ELR (cell line): ENCODE data around the gene NDUFB7.
"Not testable (repeated sequence)": the region's sequence is repeated elsewhere in the genome, so short reads cannot be mapped to it uniquely, and the experiment has no call there.

Experiments used
- DNase-seq: peaks from one replicate; pipeline ENCODE4 v3.0.0-alpha.2; 2015; ENCODE audit warnings: low read depth

The NDUFB7 gene

DNA sequence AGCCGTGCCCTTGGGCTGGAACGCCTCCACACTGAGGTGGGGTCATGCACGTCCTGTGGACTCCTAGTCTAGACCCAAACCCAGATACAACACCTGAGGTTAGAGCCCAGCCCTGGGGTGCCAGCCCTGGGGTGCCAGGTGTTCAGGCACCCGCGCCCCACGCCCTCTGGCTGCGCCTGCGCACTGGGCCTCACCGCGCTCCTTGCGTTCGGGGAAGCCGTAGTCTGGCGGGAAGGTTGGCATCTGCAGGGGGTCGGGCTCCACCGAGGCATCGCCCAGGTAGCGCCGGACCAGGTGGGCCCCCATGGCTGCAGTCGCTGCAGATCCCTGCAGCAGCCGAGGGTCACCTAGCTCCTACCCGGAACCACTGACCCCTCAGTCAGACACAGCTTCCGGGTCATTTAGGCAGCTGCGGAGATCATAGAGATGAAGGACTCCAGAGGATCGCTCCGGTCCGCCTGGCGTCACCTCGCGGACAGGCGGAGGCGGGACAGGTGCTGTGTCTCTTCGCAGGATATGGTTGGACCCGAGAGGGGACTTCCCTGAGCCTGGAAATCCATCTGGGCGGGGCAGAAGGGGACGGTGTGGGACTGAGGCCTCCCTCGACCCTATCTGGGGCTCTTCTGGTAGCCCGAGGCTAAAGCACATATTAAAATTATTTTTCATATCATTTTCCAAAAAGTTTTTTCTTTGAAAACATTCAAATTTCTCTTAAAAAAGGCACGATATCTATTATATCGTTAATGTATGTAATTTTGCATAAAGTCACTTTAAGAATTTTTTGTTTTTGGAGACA, at the start of gene NDUFB7:
Gene NDUFB7 (minus strand): TSS at position 372 of the 796 bp plus-strand sequence. CDS start 66 bp downstream, at position 306.
- peak; percentile 97 for DNase-seq

DNA sequence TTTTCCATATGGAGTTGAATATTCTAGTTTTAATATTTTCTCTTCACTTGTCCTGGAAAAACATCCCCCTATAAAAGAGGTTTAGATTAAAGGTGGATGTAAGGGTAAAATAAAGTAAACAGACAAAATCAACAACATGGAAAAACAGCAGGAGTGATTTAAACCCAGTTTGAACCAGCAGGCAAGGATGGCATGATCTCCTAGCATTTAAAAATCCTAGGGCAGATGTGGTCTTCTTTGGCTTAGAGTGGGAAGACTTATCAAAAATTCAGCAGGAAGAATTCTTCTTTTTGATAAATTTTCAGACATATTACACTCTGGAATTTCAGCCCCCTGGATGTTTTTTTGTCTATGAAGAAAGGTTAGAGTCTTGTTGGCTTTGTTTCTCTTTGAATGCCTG, 47.5 kb upstream of the NDUFB7 start:
- no peak for DNase-seq

DNA sequence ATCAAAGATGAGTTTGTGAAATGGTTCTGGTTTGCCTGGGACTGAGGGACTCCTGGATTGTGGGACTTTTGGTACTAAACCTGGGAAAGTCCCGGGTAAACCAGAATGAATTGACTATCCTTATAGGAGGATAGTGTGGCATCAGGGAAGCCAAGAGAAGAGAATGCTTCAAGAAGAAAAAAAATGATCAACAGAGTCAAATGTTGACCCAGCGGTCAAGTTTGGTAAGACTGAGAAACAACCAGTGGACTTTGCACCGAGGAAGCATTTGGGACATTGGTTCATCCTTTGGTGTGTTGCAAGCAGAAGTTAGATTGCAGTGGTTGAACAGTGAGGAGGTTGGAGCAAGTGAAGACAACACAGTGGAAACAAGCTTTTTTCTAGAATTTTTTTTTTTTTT, 44.5 kb upstream of the NDUFB7 start:
- no peak for DNase-seq

DNA sequence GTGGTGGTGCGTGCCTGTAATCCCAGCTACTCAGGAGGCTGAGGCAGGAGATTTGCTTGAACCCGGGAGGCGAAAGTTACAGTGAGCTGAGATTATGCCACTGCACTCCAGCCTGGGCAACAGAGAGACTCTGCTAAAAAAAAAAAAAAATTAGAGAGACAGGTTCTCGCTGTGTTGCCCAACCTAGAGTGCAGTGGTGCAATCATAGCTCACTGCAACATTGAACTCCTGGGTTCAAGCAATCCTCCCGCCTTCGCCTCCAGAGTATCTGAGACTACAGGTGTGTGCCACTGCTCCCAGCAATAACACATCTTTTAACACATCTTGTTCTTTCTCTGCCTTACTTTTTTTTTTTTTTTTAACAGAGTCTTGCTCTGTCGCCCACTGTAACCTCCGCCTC, 43.8 kb upstream of the NDUFB7 start:
- DNase-seq: no peak

DNA sequence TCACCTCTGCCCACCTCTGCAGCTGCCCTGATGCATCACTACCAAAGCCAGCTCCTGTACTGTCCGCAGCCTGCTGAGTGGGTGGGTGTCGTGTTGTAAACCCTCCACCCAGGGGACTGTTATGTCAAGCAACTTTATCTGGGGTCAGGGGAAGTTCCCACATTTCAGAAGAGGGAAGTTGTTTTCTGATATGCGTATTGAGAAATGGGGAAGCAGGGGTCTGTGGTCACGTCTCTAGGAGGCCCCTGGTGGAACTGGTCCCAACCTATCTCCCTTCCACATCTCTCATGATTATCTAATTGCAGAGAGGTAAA, 42.2 kb upstream of the NDUFB7 start:
- DNase-seq: no peak

DNA sequence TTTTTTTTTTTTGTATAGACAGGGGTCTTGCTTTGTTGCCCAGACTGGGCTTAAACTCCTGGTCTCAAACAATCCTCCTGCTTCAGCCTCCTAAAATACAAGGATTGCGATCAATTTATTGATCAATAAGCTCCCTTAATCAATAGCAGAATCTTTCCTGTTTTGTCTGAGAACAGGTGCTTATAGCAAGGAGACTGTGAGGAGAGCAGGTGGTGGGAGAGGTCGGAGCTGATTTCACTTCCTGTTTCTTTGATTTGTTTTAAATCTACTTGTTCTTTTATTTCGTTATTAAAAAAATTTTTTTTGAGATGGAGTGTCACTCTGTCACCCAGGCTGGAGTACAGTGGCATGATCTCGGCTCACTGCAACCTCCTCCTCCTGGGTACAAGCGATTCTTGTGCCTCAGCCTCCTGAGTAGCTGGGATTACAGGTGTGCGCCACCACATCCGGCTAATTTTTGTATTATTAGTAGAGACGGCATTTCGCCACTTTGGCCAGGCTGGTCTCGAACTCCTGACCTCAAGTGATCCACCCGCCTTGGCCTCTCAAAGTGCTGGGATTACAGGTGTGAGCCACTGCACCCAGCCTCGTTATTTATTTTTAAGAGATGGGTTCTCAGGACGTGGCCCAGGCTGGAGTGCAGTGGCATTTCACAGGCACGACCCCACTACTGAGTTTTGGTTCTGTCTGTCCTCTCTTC, 41.7 kb upstream of the NDUFB7 start:
- DNase-seq: not testable (repeated sequence)

DNA sequence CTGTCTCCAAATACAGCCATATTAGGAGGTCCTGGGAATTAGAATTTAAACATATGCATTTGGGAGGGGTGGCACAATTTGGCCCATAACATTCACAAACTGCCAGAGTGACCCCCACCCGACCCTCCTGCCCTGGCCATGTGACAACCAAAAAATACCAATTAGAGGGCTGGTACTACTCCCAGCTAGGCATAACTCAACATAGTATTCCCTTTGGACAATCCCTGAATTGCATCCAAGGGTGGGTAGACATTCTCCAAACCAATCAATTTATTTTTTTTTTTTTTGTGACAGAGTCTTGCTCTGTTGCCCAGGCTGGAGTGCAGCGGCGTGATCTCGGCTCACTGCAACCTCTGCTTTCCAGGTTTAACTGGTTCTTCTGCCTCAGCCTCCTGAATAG, 40.8 kb upstream of the NDUFB7 start:
- no peak for DNase-seq

DNA sequence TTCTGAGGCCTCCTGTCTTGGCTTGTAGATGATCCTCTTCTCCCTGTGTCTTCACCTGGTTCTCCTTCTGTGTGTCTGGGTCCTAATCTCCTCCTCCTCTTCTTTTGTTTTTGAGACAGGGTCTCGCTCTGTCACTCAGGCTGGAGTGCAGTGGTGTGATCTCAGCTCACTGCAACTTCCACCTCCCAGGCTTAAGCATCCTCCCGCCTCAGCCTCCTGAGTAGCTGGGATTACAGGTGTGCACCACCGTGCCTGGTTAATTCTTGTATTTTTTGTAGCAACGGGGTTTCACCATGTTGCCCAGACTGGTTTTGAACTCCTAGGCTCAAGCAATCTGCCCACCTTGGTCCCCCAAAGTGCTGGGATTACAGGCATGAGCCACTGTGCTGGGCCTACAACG, 40.4 kb upstream of the NDUFB7 start:
- not testable (repeated sequence) for DNase-seq

DNA sequence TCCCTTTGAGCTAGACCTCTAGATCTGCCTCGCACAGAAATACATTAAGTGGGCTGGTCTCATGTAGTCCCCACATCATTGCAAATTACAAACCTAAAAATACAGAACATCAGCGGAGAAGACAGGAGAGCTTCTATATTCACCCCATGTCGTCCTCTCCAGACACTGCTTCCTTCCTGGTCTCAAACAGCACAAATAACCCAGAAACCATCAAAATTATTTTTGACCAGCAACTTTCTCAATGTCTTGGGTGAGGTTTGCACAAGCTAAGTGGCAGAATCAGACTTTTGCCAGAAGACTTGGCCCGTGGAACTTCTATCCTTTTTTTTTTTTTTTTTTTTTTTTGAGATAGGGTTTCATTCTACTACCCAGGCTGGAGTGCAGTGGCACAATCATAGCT, 39.2 kb upstream of the NDUFB7 start:
- DNase-seq: no peak

DNA sequence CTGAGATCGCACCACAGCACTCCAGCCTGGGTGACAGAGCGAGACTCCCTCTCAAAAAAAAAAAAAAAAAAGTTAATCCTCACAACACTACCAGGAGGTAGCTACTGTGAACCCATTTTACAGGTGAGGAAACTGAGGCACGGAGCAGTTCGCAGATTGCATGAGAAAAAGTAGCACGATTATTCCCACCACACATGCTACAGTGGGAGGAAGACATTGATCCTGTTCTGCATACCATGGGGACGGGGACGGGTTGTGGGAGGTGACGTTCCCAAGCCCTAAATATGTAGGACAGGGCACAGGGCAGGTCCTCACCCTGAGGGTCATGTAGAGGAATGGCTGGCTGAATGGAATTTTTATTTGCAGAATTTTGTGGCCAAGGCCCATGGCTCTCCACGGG, 34.8 kb upstream of the NDUFB7 start:
- no peak for DNase-seq

DNA sequence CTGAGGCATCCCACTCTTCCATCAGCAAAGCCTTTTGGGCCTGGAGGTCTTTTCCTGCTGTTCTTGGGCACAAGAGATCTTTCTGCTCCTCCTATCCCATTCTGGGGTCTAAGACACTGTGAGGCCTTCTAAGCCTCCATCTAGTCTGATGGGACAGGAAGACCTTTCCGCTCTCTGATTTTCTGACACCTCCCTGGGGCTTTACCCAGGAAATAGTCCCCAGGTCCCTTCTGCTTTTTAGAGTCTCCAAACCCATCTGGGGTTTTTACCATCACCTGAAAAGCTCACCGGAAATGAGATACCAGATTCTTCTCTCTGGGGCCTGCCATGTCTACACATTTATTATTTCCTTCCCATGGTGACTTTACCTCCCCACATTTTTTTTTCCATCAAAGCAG, 32.1 kb upstream of the NDUFB7 start:
- DNase-seq: no peak

DNA sequence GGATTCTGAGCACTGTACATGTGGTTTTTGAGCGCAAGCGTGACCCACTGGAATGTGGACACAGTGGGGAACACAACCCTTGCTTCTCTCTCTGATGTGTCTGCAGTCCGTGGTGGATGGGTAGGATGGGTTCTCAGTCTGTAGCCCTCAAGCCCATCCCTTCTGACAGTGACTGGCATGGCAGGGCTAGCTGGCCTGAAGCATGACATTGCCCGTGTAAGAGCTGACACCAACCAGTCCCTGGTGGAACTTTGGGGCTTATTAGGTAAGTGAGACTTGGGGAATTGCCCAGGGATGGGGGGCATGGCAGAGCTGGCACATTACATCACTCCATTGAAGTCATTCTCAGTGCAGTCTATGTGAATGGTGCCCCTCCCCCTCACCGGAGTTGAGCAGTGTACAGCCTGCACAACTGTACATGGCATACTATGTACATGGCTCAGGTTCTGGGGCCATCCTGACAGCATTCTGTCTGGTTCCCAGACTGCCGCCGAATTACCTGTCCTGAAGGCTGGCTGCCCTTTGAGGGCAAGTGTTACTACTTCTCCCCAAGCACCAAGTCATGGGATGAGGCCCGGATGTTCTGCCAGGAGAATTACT, 27.8 kb upstream of the NDUFB7 start:
- no peak for DNase-seq

DNA sequence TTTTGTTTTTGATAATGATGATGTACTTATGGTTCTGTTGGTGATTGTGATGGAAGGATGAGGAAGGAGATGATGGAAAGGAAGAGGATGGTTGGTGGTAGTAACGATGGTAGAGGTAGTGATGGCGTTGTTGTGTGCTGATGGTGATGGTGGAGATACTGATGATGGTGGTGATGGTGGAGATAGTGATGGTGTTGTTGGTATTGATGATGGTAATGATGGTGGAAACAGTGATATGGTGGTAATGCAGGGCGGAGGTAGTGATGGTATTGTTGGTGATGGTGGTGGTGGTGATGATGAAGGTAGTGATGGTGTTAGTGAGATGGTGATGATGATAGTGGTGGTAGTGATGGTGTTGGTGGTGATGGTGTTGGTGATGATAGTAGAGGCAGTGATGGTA, 23.7 kb upstream of the NDUFB7 start:
- DNase-seq: no peak

DNA sequence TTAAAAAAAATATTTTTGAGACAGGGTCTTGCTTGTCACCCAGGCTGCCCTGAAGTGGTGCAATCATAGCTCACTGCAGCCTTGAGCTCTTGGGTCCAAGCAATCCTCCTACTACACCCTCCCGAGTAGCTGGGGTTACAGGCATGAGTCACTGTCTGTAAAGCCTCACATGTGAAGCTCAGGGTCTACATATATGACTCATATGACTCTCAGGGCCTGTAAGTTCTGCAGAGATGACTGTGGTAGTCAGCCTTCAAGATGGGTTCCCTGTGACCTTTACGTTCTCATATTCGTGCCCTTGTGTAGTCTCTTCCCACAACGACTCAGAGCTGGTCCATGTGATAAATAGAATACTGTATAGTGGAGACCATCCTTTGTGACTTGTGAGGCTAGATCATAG, 17.6 kb upstream of the NDUFB7 start:
- peak; percentile 42 for DNase-seq

DNA sequence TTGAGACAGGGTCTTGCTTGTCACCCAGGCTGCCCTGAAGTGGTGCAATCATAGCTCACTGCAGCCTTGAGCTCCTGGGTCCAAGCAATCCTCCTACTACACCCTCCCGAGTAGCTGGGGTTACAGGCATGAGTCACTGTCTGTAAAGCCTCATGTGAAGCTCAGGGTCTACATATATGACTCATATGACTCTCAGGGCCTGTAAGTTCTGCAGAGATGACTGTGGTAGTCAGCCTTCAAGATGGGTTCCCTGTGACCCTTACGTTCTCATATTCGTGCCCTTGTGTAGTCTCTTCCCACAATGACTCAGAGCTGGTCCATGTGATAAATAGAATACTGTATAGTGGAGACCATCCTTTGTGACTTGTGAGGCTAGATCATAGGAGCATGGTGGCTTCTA, 13.3 kb upstream of the NDUFB7 start:
- peak; percentile 80 for DNase-seq

DNA sequence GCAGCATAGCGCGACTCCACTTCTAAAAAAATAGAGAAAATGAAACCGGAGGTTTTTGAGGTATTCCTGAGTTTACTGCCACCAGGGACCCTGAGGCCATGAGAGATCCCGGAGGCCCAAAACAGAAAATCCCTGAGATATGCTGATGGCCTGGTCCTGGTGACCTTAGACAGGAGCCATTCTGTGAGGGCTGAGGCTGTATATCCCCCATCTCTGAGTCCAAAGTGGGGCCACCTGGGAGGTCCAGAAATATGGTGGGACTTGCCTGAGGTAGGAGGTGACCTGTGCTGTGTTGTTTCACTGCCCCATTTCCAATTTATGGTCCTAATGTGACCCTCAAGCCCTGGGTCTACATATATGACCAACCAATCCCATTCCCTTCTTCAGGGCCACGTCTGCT, 12.5 kb upstream of the NDUFB7 start:
- DNase-seq: not testable (repeated sequence)

DNA sequence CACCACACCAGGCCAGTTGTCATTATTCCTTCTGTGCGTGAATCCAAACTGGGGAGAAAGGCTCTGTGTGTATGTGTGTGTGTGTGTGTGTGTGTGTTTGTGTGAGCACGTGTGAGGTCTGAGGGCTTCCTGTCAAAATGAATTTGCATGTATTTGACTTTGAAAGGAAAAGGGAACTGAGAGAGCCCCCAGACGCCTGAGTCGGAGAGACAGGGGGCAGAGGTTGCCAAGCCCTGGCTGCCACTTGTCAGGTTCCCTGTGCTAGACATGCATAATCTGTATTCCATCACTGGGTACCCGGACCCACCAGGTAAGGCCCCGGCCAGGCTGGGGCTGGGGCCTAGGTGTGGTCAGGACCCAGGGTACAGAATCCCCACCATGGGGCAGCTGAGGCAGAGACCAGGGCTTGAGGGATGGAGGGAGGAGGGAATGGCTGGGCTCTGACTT, 11.1 kb upstream of the NDUFB7 start, which contains the start of gene CLEC17A:
Gene CLEC17A (plus strand): TSS at position 191 of the 447 bp plus-strand sequence. CDS start 77 bp downstream, at position 268.
- no peak for DNase-seq

DNA sequence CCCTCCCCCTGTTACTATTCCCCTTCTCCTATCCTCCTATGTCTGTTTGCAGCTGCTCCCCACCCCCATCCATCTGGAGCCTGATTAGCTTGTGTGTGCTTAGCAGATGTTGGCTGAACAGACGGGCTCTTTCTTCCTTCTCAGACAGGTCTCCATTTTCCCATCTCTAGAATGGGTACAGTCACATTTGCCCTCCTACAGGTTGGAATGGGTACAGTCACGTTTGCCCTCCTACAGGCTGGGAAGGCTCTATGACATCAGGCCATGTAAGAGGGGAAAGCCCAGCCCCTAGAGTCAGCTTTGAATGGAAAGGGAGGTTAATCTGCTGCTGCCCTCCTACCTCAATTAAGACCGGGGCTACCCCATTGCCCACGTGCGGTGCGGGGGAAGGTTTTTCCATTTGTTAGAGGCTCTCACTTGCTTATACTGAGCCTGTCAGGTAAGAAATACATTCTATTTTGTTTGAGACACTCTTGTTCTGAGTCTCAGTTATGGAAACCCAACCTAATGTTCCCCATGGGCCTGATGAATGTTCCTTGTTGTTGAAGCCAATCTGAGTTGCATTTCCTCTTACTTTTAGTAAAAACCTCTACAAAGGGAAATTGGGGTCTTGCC, 8.9 kb upstream of the NDUFB7 start:
- peak; percentile 16 for DNase-seq

DNA sequence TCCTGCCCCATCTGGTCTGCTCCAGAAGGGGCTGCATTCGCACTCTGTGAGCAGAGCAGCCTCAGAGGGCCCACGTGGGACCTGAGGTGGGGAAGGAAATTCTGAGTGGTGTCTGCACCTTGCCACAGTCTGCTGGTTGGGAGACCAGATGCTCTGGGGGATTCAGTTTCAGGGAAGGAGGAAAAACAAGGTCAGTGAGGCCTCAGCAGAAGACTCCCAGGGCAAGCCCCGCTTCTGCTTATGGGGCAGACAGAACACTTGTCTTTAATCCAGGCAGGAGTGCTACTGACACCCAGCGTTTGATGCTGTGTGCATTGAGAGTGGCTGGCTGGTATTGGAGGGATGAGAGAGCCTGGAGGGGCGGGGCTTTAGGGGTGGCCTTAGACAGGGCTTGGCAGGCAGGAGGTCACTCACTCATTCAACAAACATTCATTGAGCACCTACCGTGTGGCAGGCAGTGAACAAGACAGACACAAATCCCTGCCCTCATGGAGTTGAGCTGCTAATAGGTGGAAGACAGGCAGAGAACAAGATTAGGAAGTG, 6.1 kb upstream of the NDUFB7 start:
- peak; percentile 35 for DNase-seq

DNA sequence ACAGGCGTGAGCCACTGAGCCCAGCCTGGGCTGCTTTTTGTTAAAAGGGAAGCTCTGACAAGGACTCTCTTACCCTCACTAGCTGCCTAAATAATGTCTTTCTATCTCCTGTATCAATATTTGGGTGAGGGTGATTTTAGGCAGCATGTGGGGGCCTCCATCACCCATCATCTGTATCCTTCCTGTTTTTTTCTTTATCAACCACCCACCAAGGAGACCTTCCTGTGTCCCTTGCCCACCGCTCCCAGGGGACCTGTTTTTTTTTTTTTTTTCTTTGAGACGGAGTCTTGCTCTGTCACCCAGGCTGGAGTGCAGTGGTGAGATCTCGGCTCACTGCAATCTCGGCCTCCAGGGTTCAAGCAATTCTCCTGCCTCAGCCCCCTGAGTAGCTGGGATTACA, 5.4 kb upstream of the NDUFB7 start:
- no peak for DNase-seq

DNA sequence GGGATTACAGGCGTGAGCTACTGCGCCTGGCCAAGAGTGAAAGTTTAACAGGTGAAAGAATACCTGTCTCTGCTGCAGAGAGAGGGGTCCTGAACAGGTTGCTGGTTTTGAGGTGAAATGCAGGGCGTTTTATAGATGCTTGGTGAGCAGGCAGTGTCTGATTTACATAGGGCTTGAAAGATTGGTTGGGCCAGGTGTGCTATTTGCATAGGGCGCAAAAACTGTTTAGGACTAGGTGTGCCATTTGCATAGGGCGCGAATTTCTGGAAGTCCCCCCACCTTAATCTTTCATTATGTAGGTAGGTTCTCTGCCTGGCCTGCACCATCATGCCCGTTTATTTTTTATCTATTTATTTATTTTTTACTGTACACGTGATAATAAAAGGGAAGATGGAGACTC, 4.5 kb upstream of the NDUFB7 start:
- DNase-seq: no peak

DNA sequence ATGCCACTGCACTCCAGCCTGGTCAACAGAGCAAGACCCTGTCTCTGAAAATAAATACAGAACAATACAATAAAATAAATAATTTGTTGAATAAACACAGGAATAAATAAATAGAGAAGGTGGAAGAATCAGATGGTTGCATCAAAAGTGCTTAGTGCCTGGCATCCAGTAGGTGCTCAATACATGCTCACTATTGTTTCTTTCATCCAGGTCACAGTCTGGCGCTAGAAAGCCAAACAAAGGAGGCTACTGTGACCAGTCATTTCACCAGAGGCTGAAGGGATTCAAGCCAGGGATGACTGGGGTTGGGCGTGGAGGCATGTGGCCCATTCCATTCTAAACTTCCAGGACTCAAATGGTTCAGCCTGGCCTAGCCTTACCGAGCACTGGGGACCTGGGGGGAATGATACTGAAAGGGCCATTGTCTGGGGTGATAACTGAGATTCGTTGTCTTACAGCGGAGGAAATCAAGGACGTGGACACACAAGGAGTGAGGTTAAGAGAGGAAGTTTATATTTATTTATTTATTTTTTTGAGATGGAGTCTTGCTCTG, 3.6 kb upstream of the NDUFB7 start:
- DNase-seq: no peak
